ENCODE results near the gene PPFIA3. TPM values are rescaled to one million over a fixed set of nuclear protein-coding genes. Genes with fewer than 3 reads are reported as not detected.
A peak's percentile ranks its signal among the peaks of the same experiment; 100 is the strongest.
"Not testable (repeated sequence)": the region's sequence is repeated elsewhere in the genome, so short reads cannot be mapped to it uniquely, and the experiment has no call there.

Gene PPFIA3
- total RNA-seq, 1 experiment from 2014 or later: 21.1 TPM

DNA sequence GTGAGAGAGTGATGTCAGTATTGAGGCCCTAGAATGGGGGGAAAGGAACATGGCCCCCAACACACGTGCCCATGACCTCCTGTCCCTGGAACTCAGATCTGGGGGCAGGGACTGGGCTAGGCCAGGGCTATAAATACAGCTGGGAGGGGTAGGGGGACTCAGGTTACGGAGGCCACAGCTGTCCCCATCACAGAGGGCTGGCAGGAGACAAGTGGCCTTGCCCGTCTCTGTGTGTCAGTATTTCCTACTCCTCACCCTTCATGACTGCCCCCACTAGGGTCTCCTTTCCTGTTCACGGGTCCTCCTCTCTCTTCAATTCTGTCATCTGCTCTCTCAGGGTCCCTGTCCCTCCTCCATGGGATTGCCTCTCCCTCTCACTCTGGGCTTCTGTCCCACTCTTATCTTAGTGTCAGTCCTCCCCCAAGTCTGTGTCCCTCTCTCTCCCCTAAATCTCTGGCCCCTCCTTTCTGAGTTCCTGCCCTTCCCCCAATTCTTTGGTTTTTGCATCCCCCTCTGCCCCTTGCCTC lies 36.5 kb downstream of the PPFIA3 start:
- DNase-seq: peak; percentile 49
- Histone ChIP-seq H3K36me3 (replicated peaks; ENCODE audit: control insufficient read depth, insufficient read depth, low read length) (no peaks in the 10 kb centered on the region), H3K4me3 (ENCODE audit: insufficient read depth, low read depth, low read length) (no peak overlapping the region), H3K27me3 (ENCODE audit: control insufficient read depth, insufficient read depth, low read length) (peaks cover 35% of the 10 kb centered on the region)

DNA sequence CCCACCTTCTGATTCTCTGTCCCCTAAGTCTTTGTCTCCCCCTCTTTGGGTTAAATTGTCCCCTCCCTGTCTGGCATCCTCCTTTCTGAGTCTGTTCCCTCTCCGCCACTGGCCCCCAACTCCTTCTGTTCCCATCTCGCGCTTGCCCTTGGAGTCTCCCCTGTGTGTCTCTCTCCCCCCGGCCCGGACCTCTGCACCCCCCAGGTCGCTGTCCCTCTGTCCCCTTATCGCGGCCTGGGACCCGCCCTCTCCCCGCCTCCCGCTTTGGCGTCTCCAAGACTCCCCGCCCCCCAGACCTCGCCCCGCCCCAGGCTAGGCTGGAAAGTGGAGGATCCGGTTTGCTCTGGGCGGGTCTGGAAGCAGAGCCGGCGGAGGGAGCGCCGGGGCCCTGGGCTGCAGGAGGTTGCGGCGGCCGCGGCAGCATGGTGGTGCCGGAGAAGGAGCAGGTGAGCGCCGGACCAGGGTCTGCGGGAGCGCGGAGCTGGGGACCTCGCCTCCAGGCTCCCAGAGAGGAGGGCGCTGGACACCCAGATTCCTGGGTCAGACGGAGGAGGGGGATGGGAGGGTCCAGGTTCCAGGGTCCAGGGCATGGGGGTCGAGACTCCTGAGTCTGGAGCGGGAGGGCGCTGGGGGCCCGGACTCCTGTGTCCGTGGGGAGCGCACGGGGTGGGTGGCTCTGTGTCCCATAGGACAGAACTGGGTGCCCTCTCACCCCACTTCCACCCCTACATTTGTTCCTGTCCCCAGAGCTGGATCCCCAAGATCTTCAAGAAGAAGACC lies 38.3 kb downstream of the PPFIA3 start, which contains the start of gene TRPM4:
Gene TRPM4 (plus strand): TSS at position 348 of the 780 bp plus-strand sequence. CDS start 75 bp downstream, at position 423.
- Histone ChIP-seq H3K27me3 (ENCODE audit: control insufficient read depth, insufficient read depth, low read length) (peaks cover 26% of the 10 kb centered on the region), H3K4me3 (ENCODE audit: insufficient read depth, low read depth, low read length) (peak within 1 kb of the TSS; percentile 73), H3K36me3 (replicated peaks; ENCODE audit: control insufficient read depth, insufficient read depth, low read length) (no peaks in the 10 kb centered on the region)
- peak; percentile 98 for DNase-seq

DNA sequence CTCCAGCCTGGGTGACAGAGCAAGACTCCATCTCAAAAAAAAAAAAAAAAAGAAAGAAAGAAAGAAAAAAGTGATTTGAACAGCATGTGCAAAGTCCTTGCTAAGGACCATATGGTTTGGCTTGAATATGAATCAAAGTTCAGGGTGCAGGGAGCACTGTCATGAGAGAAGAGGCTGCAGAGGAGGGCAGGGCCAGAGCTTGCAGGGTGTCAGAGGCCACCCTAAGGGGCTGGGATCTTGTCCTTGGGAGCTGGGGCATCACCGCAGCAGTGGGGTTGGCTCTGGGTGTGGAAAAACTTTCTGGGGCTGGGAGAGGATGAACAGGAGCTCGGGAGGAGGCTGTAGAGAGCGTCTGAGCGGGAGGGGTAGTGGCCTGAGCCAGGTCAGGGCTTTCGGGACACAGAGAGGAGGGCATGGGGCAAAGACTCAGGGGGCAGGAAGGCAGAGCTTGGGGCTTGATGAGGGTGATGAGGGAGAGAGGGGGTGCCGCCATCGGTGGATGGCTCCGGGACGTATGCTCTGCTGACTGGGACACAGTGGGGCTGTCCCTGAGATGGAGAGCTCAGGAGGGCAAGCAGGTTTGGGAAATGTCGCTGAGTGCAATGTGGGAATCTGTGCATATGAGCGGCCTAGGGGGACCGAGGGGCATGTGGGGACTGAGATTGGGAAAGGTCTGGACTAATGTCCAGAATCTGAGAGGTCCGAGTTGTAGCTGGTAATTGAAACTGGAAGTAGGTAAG lies 41.3 kb downstream of the PPFIA3 start:
- DNase-seq: peak; percentile 22
- Histone ChIP-seq H3K4me3 (ENCODE audit: insufficient read depth, low read depth, low read length) (no peak overlapping the region), H3K36me3 (replicated peaks; ENCODE audit: control insufficient read depth, insufficient read depth, low read length) (no peaks in the 10 kb centered on the region), H3K27me3 (ENCODE audit: control insufficient read depth, insufficient read depth, low read length) (peaks cover 24% of the 10 kb centered on the region)

DNA sequence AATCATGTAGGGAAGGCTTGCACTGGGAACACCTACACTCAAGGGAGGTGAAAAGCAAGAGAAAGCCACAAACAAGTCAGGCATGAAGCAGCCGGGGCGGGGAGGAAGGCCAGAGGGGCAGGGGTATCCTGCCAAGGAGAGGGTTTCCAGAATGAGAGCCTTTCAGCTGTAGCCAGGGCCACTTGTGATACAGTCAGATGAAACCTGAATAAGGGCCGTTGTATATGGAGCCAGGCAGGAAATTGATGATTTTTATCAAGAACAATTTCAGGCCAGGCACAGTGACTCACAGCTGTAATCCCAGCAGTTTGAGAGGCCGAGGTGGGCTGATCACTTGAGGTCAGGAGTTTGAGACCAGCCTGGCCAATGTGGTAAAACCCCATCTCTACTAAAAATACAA lies 42.6 kb downstream of the PPFIA3 start:
- Histone ChIP-seq H3K36me3 (replicated peaks; ENCODE audit: control insufficient read depth, insufficient read depth, low read length) (no peaks in the 10 kb centered on the region), H3K27me3 (ENCODE audit: control insufficient read depth, insufficient read depth, low read length) (peaks cover 28% of the 10 kb centered on the region), H3K4me3 (ENCODE audit: insufficient read depth, low read depth, low read length) (no peak overlapping the region)
- no peak for DNase-seq

DNA sequence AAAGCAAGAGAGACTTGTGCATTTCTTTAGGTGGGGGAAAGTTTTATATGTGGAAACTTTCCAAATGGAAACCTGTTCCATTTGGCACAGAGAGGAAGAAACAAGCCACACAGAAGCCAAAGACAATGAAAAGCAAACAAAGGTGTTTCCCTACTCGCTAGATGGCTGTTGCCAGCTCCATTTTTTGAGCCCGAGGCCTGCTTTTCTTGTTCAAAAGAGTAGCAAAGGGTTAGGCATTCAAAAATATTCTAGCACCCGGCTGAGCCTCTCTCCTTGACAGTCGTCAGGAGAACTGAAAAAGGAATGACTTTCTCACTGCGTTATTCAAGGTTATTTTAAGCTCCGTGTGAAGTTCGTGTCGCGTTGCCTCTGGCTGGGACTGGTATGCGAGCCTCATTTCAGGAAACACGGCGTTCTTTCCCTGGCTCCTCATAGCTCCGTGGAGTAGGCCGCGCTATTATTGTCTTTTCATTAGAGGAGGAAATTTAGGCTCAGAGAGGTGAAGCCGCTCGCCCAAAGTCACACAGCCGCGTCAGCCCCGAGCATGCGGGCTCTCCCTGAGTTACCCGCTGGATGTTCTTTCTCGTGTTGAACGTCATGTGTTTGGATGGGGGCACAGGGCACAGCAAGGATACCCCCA lies 45.9 kb downstream of the PPFIA3 start:
- Histone ChIP-seq H3K27me3 (ENCODE audit: control insufficient read depth, insufficient read depth, low read length) (peaks cover 18% of the 10 kb centered on the region), H3K4me3 (ENCODE audit: insufficient read depth, low read depth, low read length) (peak overlapping the region; percentile 25; the same call in 1 of the 2 replicates), H3K36me3 (replicated peaks; ENCODE audit: control insufficient read depth, insufficient read depth, low read length) (no peaks in the 10 kb centered on the region)
- no peak for DNase-seq

DNA sequence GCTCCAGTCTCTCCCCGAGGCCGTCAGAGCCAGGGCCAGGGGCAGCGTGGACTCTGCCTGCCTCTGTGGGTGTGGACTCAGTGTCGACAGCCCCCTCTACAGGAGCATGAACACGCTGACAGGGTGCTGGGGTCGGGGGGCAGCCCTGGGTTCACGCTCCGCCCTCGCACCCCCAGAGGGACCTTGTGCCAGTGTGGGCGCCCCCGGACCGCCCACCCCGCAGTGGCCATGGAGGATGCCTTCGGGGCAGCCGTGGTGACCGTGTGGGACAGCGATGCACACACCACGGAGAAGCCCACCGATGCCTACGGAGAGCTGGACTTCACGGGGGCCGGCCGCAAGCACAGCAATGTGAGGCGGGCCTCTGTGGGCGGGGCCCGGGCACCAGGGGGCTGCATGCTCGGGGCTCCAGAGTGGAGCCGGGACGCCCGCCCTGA lies 46.5 kb downstream of the PPFIA3 start:
- DNase-seq: peak; percentile 91
- no peaks in the 10 kb centered on the region for H3K36me3 ChIP-seq (replicated peaks; ENCODE audit: control insufficient read depth, insufficient read depth, low read length)

DNA sequence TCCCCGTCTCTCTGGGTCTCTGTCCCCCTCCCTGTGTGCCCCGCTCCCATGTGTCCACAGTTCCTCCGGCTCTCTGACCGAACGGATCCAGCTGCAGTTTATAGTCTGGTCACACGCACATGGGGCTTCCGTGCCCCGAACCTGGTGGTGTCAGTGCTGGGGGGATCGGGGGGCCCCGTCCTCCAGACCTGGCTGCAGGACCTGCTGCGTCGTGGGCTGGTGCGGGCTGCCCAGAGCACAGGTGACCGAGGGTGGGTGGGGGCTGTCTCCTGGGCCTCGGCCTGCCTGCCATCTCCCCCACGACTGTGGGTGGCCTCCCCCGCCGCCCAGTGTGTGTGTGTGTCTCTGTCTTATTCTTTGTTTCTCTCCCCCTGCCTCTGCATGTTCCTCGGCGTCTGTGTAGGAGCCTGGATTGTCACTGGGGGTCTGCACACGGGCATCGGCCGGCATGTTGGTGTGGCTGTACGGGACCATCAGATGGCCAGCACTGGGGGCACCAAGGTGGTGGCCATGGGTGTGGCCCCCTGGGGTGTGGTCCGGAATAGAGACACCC lies 48.6 kb downstream of the PPFIA3 start:
- DNase-seq: peak; percentile 46
- Histone ChIP-seq H3K27me3 (ENCODE audit: control insufficient read depth, insufficient read depth, low read length) (peaks cover 18% of the 10 kb centered on the region), H3K36me3 (replicated peaks; ENCODE audit: control insufficient read depth, insufficient read depth, low read length) (no peaks in the 10 kb centered on the region), H3K4me3 (ENCODE audit: insufficient read depth, low read depth, low read length) (no peak overlapping the region)

More for the DNA sequence above, 46.5 kb downstream of the PPFIA3 start:
- Histone ChIP-seq H3K4me3 (ENCODE audit: insufficient read depth, low read depth, low read length) (peak overlapping the region; percentile 25; the same call in 1 of the 2 replicates), H3K27me3 (ENCODE audit: control insufficient read depth, insufficient read depth, low read length) (peaks cover 18% of the 10 kb centered on the region)

DNA sequence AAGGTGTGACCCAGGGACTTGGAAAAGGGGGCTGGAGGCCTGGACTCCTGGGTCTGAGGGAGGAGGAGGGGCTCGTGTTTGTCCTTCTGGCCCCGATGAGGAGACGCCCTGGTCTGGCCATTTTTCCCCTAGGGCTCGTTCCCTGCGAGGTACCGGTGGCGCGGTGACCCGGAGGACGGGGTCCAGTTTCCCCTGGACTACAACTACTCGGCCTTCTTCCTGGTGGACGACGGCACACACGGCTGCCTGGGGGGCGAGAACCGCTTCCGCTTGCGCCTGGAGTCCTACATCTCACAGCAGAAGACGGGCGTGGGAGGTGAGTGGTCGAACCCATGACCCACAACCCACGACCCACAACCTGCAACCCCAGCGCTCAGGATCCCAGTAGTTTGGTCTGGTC lies 49.1 kb downstream of the PPFIA3 start:
- peak; percentile 30 for DNase-seq

DNA sequence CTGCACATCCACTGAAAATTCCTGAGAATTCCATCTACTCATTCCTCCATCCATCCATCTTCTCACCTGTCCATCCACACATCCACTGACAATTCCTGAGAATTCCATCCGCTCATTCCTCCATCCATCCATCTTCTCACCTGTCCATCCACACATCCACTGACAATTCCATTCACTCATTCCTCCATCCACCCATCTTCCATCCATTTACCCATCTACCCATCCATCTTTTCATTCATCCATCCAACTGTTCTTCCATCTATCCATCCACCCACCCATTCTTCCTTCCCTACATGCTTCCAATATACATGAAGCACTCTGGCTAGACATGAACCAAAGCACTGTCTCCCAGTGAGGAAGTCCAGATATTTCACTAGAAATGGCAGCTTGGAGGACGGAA lies 53.9 kb downstream of the PPFIA3 start:
- no peaks in the 10 kb centered on the region; the same call in 1 of the 2 replicates for H3K27me3 ChIP-seq (ENCODE audit: control insufficient read depth, insufficient read depth, low read length)
- no peak for DNase-seq
- no peaks in the 10 kb centered on the region; the same call in 1 of the 2 replicates for H3K36me3 ChIP-seq (replicated peaks; ENCODE audit: control insufficient read depth, insufficient read depth, low read length)
- H3K4me3 ChIP-seq (ENCODE audit: insufficient read depth, low read depth, low read length): no peak overlapping the region

More for the DNA sequence above, 49.1 kb downstream of the PPFIA3 start:
- H3K4me3 ChIP-seq (ENCODE audit: insufficient read depth, low read depth, low read length): no peak overlapping the region
- peaks cover 18% of the 10 kb centered on the region for H3K27me3 ChIP-seq (ENCODE audit: control insufficient read depth, insufficient read depth, low read length)
- no peaks in the 10 kb centered on the region for H3K36me3 ChIP-seq (replicated peaks; ENCODE audit: control insufficient read depth, insufficient read depth, low read length)

DNA sequence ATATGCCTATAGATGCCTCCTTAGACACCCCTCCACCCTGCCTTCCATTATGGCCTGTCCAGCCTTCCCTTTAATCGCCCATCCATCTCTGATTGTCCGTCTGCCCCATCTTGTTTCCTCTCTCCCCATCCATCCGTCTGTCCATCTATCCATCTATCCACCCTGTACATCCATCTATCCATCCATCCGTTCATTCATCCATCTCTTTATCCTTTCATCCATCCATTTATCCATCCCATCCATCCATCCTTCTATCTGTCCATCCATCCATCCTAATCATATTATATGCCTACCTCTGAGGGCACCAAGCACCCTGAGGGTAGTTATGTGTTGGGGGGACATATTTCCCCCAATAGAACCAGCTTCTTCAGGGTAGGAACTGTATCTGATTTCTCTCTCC lies 61.3 kb downstream of the PPFIA3 start:
- H3K27me3 ChIP-seq (ENCODE audit: control insufficient read depth, insufficient read depth, low read length): no peaks in the 10 kb centered on the region
- no peak overlapping the region for H3K4me3 ChIP-seq (ENCODE audit: insufficient read depth, low read depth, low read length)
- DNase-seq: no peak
- H3K36me3 ChIP-seq (replicated peaks; ENCODE audit: control insufficient read depth, insufficient read depth, low read length): no peaks in the 10 kb centered on the region

DNA sequence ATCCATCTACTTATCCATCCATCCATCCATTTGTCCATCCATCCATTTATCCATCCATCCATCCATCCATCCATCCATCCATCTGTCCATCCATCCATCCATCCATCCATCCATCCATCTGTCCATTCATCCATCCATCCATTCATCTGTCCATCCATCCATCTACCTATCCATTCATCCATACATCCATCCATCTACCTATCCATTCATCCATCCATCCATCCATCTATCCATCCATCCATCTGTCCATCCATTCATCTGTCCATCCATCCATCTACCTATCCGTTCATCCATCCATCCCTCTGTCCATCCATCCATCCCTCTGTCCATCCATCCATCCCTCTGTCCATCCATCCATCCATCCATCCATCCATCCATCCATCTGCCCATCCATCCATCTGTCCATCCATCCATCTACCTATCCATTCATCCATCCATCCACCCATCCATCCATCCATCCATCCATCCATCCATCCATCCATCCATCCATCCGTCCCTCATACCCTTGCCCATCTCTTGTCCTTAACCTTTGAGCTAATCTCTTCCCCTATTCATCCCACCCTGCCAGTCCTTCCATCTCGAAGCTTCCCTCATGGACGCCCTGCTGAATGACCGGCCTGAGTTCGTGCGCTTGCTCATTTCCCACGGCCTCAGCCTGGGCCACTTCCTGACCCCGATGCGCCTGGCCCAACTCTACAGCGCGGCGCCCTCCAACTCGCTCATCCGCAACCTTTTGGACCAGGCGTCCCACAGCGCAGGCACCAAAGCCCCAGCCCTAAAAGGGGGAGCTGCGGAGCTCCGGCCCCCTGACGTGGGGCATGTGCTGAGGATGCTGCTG lies 62.9 kb downstream of the PPFIA3 start:
- H3K27me3 ChIP-seq (ENCODE audit: control insufficient read depth, insufficient read depth, low read length); H3K4me3 ChIP-seq (ENCODE audit: insufficient read depth, low read depth, low read length); H3K36me3 ChIP-seq (replicated peaks; ENCODE audit: control insufficient read depth, insufficient read depth, low read length); DNase-seq: not testable (repeated sequence)

DNA sequence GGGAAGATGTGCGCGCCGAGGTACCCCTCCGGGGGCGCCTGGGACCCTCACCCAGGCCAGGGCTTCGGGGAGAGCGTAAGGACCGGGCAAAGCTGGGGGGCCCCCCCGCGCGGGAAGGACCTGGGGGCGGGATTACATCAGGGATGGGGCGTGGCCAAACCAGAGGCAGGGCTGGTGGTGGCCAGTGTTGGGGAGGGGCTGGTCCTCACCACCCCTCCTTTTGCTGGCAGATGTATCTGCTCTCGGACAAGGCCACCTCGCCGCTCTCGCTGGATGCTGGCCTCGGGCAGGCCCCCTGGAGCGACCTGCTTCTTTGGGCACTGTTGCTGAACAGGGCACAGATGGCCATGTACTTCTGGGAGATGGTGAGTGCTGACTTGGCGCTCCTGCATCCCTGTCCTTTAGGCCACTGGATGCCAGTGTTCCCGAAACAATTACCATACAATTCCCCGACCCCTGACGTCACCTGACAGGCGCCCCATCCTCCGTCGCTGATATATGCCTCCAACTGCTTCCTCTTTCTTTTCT lies 63.6 kb downstream of the PPFIA3 start:
- Histone ChIP-seq H3K36me3 (replicated peaks; ENCODE audit: control insufficient read depth, insufficient read depth, low read length) (no peaks in the 10 kb centered on the region), H3K27me3 (ENCODE audit: control insufficient read depth, insufficient read depth, low read length) (no peaks in the 10 kb centered on the region), H3K4me3 (ENCODE audit: insufficient read depth, low read depth, low read length) (no peak overlapping the region; the same call in 1 of the 2 replicates)
- peak; percentile 76 for DNase-seq

DNA sequence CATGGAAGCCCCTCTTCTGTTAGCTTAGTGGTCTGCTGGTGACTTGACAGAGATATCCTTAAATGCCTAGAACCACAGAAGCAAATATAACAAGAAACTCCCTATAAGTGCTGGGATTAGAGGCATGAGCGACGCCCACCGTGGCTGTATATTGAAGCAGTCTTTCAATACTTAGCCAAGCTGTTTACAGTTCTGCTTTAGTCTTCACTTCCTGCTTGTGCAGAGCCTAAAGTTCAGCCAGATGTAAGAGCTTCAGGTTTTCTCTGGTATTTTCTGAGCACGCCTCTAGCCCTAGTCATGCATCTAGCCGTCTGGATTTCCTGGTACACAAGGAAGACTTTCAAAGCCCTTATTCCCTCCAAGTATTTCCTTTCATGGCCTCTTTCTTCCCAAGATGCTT lies 66.8 kb downstream of the PPFIA3 start:
- Histone ChIP-seq H3K36me3 (replicated peaks; ENCODE audit: control insufficient read depth, insufficient read depth, low read length) (peaks cover 1% of the 10 kb centered on the region), H3K27me3 (ENCODE audit: control insufficient read depth, insufficient read depth, low read length) (no peaks in the 10 kb centered on the region), H3K4me3 (ENCODE audit: insufficient read depth, low read depth, low read length) (no peak overlapping the region)
- no peak for DNase-seq

Measured in H7 (cell line).